Measurements from ENCODE around the gene FAM53B.

FAM53B gene

DNA sequence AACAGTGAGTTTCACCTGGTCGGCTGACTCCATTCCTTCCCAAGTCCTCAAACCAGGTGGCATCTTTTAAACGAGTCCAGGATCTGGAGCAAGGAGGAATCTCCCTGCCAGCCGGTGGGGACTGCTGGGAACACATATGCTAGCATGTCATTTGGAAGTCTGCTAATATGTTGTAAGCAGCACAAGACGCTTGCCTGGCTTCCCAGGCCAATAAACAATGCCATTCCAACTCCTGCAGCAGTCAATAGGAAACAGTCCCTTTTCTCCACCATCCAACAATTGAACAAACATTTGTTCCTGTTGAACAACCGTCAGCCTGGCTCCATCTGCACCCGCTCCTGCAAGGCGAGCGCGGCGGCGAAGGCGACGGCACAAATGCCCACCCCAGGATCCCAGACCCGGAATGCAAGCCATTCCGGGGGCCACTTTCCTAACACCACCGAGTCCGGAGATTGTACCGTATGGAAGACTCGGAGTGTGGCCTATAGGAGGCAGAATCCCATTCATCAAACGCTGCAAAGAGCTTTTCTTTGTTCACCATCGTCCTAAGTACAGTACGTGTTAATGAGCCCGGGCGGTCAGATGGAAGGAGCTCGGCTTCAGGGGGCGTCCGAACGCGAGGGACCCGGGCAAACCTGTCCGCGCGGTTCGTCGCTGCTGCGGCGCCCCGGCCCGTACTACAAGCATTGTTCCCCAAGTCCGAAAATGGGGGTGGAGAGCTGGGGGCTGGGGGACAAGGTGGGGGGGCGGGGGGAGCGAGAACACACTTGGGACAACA is 1.6 kb downstream of the FAM53B start:
- no peak for DNase-seq

DNA sequence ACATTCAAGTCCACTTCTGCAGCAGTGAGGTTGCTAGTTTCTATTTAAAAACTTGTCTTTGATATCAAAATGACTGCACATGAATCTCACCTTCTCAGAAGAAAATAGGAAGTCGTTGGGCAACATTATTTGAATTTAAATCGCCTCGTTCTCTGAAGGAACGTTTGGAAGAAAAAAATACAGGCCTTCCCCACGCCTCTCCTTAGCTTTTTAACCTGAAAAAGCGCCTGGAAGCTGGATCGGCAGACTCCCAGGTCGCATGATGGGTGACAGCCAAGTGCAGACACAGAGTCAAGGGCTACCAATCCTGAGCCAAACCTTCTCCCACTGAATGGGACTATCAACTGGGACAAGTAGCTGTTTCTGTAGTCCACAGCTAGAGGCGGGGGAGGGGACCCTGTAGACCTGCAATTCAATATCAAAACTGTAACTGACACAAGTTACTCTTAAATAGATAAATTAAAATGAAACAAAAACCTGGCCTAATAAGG is 2.2 kb downstream of the FAM53B start:
- no peak for DNase-seq

DNA sequence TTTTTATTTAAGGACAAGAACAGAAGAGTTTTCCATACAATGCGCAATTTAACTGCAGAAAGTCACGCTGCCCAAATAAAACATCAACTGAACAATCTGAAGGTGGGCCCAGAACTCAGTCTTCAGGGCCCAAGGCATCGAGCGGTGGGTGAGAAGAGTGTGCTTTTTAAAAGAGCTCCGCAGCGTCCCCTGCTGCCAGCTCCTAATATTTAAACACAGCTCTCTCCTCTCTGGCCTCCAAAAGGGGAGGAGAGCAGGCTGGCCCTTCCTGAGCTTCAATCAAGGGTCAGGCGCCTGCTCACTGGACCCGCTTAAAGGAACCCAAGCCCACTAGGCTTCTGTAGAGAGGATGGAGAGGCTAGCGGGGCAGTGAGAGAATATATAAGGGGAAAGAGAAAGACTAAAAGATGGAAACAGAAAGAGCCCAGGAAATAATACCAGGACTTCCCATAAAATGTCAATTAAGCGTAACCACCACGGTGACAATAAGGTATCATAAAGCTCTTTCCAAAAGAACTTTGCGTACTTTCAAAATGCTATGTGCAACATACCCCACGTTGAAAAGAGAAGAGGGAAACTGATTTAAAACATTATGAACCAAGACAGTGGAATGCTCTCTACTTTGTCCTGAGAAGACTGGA is 2.8 kb downstream of the FAM53B start:
- DNase-seq: no peak

DNA sequence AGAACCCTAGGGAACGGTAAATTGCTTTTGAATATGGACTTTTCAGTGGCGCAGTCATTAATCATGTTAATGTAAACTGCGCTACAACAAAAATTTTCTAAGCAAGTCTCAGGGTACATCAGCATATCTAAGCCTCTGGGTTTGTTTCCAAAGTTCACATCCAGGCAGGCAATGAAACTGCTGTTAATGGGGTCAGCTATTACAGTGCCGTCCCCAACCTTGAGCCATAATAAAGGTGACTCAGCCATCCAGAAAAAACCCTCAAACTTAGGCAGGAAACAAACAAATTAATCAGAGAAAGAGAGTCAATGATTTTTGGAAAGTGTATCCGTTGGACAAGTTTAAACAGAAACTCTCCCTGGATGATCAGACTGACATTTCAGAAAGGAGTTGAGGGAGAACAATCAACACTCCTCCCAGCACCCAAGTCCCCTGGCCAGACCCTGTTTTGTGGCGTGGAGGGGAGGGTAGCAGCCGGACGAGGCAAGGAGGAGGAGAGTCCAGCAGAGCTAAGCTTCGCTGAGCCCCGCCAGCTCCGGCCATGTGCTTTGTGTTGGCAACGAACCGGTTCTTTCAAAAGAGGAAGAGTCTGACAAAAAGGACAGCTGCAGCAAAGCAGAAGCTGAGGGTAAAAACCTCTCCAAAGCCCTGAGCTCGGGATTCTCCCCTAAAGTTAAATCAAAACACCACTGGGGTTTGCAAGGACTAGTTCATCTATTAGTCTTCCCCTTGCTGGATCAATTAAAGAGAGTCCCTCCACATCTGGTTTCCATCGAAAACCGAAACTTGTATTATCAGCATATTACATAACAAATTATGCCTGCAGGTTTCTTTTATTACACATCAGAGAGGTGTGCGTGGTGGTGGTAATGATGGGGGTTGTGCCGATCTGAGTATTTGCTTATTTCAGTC is 3.6 kb downstream of the FAM53B start:
- no peak for DNase-seq

DNA sequence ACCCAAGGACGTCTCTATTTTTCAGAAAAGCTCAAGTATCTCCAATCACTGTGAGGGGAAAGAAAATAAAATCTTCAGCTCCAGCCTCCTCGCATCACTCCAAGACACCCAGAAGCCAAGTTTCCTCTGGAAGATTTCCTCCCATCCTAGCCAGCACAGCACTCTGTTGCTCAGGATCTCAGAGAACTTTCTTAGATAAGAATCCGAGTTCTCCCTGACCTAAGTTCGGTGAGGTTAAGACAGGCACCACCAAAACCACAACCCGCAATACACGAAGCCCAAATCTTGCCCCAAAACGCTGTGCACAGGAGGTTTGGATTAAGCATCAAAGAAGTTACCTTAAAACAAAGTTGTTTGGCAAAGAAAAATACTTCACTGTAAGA is 4.2 kb downstream of the FAM53B start:
- DNase-seq: no peak

DNA sequence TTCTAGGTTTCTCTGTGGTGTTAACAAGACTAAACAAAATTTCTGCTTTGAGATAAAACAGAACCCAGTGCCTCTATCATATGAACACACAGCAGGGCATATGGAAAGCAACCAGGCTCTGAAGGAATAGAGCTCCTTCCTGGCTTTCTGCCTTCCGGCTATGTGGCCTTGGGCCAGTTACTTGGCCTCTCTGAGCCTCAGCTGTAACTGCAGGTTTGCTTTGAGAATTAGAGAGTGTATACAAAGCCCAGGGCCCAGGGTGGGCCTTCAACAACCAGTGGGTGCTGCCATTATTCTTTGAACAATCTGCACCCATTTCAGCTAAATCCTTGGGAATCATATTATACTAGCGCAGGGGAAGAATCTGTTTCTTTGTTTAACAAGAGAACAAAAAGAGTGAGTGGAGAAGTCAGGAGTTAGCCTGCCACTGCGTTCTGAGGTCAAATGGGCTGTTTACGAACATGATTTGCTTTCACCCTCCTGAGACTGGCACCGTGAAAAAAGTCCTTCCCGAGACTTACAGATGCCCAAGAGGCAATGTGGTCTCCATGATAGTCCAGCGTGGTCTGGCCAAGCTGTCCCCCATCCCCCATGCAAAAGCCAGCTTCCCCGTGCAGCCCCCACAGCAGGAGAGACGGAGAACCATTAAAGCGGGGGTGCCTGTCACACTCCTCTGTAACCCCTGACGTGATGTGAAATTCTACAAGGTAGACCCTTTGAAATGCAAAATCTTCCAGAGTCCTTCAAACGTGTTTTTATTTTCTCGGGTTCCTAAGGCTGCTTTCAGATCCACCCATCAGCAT is 4.9 kb downstream of the FAM53B start:
- no peak for DNase-seq

DNA sequence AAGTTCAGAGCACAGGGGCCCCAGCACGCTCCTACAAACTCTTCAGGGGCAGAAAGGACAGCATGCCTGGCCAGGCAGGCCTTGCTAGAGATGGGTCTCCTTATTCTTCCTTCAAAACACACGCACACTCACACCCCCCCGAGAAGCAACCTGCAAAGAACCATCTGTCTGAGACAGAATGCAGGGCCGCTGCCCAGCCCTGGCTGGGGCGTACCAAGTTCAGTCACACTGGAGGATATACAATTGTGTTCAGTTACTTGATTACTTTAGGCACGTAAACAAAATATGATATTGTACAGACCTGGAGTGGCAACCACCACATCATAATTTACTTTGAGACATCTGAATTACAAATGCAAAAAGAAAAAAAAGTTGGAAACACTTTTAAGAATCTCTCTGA is 5.7 kb downstream of the FAM53B start:
- no peak for DNase-seq

DNA sequence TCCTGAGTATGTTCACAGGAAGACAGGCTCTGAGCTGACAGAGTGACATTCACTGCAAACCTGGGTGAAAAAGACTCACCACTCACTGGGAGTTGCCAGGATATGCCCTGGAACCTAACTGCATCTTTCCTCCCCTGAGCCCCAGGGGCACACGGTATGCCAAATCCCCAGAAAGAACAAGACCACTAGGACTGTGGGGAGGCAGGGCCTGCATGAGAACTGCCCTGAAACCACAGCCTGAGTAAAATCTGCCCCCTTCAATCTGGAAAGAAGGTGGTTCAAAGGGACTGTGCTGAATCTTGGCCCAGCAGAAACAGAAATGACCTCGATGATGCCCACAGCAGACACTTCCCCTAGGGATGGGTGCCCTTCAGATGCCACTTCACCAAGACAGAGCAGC is 6.5 kb downstream of the FAM53B start:
- no peak for DNase-seq

DNA sequence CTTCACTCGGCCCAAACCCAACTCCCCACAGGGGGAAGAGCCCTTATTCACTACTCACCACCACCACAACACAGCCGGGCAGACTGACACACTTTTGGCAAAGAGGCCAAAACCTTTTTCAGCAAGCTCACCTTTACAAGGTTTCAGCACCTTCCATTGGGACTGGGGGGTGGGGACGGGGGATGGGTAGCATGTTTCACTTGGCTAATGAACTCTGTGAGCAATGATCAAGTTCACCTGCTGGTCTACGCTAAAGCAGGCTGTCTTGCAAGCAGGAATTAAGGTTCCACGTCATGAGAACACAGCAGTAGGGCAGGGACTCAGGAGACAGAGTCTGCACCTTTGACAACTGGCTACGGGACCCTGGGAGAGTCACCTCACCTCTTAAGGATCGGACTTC is 7.0 kb downstream of the FAM53B start:
- no peak for DNase-seq

DNA sequence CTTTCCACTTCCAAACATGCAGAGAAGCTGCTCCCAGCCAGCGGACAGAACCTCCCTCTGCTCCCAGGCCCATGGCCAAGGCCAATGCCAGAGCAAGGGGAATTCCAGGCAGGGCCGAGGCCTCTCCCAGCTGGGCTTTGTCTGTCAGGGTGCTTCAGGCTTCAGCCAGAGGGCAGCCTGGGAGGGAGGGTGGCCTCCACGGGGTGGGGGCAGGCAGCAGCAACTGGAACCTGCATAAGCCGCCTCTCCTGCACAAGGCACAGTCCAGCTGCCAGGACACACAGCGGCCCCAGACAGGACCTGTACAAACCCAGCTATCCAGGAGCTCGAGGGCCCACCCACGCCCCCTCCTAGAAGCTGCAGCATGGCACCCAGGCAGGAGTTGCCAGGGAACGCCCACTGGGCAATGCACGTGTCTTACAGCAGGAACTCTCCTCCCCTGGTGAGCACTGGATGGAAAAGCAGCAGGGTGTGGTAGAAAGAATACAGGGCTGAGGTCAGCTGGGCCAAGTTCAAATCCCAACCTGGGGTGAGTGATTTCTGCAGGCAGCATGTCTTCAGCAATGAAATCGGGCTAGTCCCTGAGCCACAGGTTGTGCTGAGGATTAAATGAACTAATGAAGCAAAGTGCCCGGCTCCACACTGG is 7.6 kb downstream of the FAM53B start:
- no peak for DNase-seq

DNA sequence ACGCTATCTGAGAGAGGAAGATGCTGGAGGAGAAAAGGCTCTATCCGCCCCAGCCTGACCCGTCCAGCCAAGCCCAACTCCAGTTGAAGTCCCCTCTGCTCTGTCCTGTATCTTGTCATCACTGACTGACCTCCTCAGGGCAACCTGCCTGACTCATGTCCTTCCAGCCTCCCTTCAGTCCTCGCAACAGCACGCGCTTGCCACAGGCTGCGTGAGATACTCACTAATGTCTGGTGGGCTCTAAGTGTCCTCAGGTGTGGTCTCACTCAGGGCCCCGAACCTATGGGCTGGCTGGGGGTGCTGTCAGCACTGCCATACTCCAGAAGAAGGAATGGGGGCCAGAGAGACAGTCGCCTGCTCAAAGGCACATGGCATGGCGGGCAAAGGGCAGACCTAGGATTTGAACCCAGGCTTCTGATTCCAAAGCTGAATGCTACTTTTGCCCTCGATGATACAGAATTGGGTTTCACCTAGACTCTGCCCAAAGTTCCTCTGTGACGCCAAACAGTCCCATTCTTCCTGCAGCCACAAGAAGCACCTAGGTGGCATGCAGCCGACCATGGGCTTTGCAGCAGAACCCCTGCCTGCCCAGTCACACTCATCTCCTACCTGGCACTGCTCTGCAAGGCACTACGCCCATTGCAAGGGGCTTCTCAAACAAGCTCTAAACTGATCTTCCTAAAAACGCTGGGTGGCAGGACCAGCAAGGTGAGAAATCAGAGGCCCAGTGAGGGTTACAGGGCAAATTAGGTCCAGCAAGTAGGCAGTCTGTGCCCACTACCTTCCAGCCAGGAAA is 8.5 kb downstream of the FAM53B start:
- DNase-seq: no peak

DNA sequence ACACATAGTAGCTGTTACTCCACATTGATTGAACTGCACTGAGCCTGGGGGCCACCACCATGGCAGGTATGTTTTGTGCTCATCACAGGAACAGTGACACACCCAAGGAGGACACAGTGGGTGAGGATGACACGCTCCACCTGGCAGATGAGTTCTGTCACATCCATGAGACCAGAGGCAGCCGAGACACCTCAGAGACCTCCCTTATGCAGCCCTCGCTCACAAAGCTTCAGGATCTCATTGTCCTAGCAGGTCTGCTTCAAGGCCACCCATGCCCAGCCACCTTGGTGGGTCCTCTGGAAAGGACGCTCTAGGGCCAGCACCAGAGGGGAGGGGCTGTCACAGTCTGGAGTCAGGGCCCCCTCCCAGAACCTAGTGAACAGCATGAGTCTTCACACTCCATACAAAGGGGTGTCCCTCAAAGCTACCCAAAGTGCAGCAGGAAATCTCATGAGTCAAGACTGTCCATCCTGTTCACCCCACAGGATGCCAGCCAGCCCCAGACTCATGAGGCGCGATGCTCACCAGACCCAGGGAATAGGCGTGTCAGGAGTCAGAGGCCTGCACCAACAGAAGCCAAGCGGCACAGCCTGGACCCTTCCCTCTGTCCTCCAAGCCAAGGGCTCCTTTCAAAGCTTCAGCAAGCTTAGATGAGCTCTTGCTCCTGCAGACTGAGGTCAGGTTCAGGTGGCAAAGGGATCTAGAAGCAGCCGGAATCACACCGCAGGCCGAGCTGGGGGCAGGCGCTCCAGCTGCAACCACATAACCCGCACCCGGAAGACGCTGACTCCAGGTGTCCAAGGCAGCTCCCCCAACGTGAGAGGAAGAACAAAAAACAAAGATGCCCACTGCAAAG is 9.6 kb downstream of the FAM53B start:
- DNase-seq: no peak

DNA sequence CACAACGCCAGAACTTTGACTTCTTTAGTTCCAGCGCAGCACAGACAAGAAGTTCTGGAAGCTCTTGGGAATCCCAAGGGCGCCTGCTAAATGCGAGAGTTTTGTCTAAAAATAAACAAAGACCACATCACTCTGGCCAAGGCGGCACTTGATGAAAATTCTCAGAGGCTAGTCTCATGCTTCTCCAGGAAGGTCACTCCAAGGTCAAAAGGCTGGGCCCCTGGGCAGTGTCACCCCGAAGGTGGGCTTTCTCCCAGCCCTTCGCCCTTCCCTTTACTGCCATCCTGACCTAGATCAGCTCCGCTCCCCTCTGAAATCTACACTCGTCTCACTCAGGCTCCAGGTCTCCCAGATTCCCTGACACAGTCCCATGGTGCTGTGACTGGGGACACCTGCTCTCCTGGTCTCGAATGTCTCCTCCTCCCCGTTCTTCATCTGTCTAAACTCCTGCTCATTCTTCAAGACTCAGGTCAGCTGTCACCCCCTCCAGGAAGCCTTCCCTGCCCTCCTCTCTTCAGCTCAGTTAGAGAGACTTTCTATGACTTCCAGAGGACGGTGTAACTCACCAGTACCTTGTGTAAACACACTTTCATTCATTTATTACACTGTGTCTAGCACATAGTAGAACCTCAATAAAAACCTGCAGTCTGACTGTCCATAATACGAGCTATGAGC is 10.5 kb downstream of the FAM53B start:
- DNase-seq: no peak

DNA sequence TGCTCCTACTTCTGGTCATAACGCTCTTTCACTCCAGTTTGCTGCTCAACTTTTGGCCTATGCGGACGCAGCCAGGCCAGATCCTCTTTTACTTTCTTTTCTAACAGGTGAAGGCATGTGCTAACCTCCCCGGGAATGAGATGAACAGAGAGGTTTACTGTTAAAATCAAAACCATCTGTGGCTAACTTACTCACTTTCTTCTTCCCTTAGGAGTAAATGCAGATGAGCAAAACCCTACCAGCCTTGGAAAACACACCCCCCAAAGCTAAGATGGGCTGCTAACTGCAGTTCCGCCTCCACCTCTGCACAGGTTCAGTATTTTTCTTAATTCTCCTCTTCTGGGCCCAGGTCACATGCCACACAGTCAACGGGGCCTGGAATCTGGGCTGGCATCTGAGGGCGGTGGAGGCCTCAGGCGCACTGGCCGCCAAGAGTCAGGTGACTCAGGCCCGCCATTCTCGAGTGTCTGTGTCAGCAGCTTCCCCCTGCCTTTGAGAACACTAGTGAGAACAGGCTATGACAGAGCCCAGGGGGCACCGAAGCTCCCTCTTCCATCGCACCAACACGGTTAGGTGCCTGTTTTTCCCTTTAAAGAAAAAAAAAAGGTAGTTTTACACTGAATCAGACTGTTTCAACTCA is 11.1 kb downstream of the FAM53B start:
- DNase-seq: no peak

DNA sequence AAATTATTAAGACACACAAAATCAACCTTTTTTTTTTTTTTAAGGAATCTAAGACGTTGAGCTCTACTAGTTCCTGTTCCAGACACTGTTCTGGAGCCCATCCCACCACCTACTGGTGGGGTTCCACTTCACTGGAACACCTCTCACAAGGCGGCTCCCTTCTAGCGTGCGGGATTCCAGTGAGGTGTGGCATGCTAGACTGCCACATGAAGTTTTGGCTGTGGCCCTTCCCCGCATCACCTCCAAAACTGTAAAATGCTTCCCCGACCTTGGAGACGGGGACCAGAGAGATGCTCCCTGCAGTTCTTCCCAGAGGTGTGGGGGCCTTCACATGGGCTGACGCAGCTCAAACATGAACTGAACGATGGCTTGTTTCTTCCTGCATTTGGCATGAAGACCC is 12.6 kb downstream of the FAM53B start:
- no peak for DNase-seq

DNA sequence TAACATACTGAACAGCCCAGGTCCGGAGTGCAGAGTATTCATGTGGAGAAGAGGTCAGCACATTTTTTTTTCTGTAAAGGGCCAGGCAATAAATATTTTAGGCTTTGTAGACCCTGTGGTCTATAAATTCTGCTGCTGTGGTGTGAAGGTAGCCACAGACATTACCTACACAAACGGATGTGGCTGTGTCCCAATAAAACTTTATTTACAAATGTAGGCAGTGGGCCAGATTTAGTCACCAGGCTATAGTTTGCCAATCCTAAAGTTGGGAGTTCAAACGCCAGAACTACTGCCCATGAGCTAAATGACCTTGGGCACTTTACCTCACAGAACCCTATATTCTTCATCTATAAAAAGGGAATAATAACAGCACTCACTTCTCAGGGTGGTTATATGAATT is 13.4 kb downstream of the FAM53B start:
- no peak for DNase-seq

DNA sequence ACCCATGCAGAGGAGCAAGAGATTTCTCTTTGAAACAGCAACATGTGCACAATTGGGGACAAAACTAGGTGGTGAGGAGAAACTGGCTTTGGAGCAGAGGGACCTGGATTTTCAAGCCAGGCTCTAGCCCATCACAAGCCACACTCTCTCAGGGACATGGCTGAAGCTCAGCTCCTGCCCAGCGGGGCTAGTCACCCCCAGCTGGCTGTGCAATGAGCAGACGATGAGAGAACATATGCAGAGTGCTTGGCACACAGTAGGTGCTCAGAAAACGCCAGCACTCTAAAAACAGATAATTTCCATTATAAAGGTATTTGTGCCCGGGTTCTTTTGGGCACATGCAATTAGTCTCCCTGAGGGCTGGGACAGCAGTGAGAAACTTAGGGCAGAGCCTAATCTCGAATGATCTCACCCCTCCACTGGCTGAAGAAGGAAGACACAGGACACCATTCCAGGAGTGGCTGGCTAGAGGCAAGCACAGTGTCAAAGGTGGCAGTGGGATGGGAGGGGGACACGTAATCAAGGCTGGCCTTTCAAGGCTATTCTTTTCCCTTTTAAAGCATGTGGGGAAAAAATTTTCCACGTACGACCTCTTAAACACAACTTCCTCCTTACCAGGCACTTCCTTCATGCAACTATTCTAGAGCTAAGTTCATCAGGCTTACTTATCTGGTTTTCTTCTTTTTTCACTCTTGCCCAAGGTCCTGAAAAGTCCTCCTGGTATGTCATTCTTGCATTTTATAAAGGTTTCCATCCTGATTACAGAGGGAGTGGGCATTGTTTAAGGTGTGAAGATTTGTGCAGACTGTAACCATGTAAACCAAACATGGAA is 15.1 kb downstream of the FAM53B start:
- no peak for DNase-seq
